Inferior parietal cortex (tissue), 1 donor: ENCODE results near the gene ATRNL1.
A peak's percentile ranks its signal among the peaks of the same experiment; 100 is the strongest.

Experiments used
- DNase-seq: peaks from one replicate; pipeline ENCODE4 v3.0.0-alpha.2; 2016; ENCODE audit errors: extremely low spot score

Gene ATRNL1

GRCh38 chr10:115604627-115605026 lies 511.5 kb downstream of the ATRNL1 start:
- no peak for DNase-seq

GRCh38 chr10:115606086-115606485 lies 512.9 kb downstream of the ATRNL1 start:
- DNase-seq = no peak

GRCh38 chr10:115606741-115607140 lies 513.6 kb downstream of the ATRNL1 start:
- no peak for DNase-seq

- no peak for DNase-seq
These were observed 531.3 kb downstream of the ATRNL1 start for GRCh38 chr10:115624448-115624847.

GRCh38 chr10:115628616-115629015 lies 535.5 kb downstream of the ATRNL1 start:
- DNase-seq = no peak

- DNase-seq = no peak
These were observed 545.1 kb downstream of the ATRNL1 start for GRCh38 chr10:115638246-115638645.

GRCh38 chr10:115649217-115649616 lies 556.1 kb downstream of the ATRNL1 start:
- DNase-seq = no peak

GRCh38 chr10:115653473-115653872 lies 560.3 kb downstream of the ATRNL1 start:
- DNase-seq = no peak

- no peak for DNase-seq
These were observed 561.8 kb downstream of the ATRNL1 start for GRCh38 chr10:115654961-115655360.

- no peak for DNase-seq
These were observed 564.1 kb downstream of the ATRNL1 start for GRCh38 chr10:115657161-115657860.

GRCh38 chr10:115659616-115660015 lies 566.5 kb downstream of the ATRNL1 start:
- no peak for DNase-seq

- no peak for DNase-seq
These were observed 567.2 kb downstream of the ATRNL1 start for GRCh38 chr10:115660391-115660790.

GRCh38 chr10:115662422-115662821 lies 569.3 kb downstream of the ATRNL1 start:
- DNase-seq = no peak

- no peak for DNase-seq
These were observed 572.4 kb downstream of the ATRNL1 start for GRCh38 chr10:115665549-115665948.

- DNase-seq = no peak
These were observed 581.3 kb downstream of the ATRNL1 start for GRCh38 chr10:115674496-115674895.

- no peak for DNase-seq
These were observed 603.6 kb downstream of the ATRNL1 start for GRCh38 chr10:115696747-115697146.

- no peak for DNase-seq
These were observed 612.9 kb downstream of the ATRNL1 start for GRCh38 chr10:115706026-115706425.

GRCh38 chr10:115706488-115707076 lies 613.4 kb downstream of the ATRNL1 start:
- peak; percentile 57 for DNase-seq

GRCh38 chr10:115710136-115710535 lies 617.0 kb downstream of the ATRNL1 start:
- no peak for DNase-seq

- DNase-seq = no peak
These were observed 618.1 kb downstream of the ATRNL1 start for GRCh38 chr10:115711306-115711705.

GRCh38 chr10:115720121-115720520 lies 627.0 kb downstream of the ATRNL1 start:
- no peak for DNase-seq

- no peak for DNase-seq
These were observed 634.0 kb downstream of the ATRNL1 start for GRCh38 chr10:115727129-115727528.

GRCh38 chr10:115744089-115744488 lies 650.9 kb downstream of the ATRNL1 start:
- DNase-seq = no peak

- DNase-seq = no peak
These were observed 652.8 kb downstream of the ATRNL1 start for GRCh38 chr10:115745943-115746342.
